T-helper 22 cell (primary cell): Measurements from ENCODE around the gene GTF2IRD2.
A peak's percentile ranks its signal among the peaks of the same experiment; 100 is the strongest.
"Not testable (repeated sequence)": the region's sequence is repeated elsewhere in the genome, so short reads cannot be mapped to it uniquely, and the experiment has no call there.

Experiments
- DNase-seq: peaks from one replicate; pipeline ENCODE4 v3.0.0-alpha.2; 2020; ENCODE audit warnings: low read depth

GTF2IRD2 gene

DNA sequence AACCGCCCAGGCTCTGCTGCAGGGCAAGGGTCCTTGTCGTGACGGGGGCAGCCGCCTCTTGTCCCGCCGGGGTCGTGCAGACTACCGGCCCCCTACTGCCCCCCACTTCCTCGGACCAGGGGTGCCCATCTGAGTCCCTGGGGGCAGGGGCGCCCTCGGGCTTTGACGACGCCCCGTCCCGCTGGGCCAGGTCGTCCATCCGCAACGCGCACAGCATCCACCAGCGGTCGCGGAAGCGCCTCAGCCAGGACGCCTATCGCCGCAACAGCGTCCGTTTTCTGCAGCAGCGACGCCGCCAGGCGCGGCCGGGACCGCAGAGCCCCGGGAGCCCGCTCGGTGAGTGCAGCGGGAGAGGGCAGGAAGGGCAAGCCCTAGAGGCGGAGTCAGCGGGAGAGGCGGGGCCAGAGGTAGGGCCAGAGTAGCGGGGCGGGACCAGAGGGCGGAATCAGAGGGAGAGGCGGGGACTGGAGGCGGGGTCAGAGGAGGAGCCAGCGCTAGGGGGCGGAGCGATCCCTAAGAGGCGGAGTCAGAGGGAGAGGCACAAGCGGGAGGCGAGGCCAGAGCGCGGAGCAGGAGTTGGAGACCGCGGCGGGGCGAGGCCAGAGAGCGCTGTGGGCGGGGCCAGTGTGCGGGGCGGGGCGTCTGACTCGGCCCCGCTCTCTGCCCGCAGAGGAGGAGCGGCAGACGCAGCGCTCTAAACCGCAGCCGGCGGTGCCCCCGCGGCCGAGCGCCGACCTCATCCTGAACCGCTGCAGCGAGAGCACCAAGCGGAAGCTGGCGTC lies 62.8 kb downstream of the GTF2IRD2 start:
- peak; percentile 88 for DNase-seq

DNA sequence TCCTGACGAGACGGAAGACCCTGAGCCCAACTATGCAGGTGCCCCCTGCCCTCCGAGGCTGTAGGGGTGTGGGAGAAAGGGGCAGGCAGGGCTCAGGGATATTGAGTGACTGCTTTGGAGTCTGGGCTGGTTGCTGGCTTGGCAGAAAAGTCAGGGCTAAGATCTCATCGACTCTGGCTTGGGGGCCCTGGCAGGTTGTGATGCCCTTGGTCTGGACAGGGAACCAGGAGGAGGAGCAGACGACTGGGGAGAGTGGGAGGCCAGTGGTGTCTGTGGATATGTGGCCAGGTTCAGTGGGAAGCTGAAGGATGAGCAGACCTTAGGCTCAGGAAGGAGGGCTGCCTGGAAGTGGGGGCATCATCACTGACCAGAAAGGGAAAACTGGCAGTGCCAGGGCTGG lies 67.8 kb downstream of the GTF2IRD2 start:
- not testable (repeated sequence) for DNase-seq

DNA sequence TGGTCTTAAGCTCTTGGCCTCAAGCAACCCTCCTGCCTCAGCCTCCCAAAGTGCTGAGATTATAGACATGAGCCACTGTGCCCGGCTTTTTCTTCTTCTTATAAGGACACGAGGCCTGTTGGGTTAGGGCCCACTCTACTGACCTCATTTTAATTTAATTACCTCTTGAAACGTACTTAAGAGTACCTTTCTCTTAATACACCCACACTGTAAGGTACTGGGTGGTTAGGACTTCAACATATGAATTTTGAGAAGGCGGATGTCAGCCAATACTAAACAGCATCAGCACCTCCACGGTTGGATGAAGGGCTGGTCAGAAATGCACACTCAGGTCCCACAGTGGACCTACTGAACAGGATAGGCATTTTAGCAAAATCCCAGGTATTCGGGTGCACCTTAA lies 69.7 kb downstream of the GTF2IRD2 start:
- DNase-seq, result not testable (repeated sequence)

DNA sequence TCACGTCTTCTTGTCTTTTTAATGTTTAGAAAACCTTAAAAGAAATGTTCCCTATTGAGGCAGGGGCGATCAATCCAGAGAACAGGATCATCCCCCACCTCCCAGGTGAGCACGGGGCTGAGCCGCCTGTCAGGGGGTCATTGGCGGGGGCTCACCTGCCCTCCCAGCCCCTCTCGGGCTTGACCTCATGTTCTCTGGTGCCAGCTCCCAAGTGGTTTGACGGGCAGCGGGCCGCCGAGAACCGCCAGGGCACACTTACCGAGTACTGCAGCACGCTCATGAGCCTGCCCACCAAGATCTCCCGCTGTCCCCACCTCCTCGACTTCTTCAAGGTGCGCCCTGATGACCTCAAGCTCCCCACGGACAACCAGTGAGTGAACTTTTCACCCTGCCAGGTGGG lies 72.4 kb downstream of the GTF2IRD2 start:
- not testable (repeated sequence) for DNase-seq

DNA sequence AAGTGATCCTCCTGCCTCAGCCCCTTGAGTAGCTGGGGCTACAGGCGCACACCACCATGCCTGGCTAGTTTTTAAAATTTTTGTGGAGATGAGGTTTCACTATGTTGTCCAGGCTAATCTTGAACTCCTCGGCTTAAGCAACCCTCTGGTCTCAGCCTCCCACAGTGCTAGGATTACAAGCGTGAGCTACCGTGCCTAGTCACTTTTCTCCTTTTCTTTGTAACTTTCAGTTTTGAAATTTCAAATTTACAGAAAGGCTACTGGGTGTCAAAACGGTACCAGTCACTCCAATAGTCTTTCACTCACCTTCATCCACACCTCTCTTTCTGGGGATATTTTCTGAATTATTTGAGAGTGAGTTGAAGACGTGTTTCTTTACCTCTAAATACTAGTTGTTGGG lies 76.3 kb downstream of the GTF2IRD2 start:
- DNase-seq, result not testable (repeated sequence)

- DNase-seq, result not testable (repeated sequence)
These were observed 77.3 kb downstream of the GTF2IRD2 start, which contains the start of gene NCF1 for GRCh38 chr7:74773760-74774750. Gene NCF1, plus strand, starts transcription at chr7:74774011. Its CDS starts 21 bp downstream, at chr7:74774032.

GRCh38 chr7:74772093-74772492 lies 79.3 kb downstream of the GTF2IRD2 start:
- not testable (repeated sequence) for DNase-seq

DNA sequence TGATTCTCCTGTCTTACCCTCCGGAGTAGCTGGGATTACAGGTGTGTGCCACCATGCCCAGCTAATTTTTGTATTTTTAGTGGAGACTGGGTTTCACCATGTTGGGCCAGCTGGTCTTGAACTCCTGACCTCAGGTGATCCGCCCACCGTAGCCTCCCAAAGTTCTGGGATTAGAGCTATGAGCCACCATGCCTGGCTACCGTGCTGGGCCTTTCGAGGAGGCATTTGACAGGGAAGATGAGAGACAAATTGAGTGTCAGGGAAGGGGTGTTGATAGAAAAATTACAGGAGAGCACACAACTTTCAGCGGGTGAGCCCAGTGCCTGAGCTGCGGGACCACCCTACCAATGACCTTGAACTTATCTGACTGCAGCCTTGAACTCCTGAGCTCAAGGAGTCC lies 81.3 kb downstream of the GTF2IRD2 start:
- not testable (repeated sequence) for DNase-seq

- not testable (repeated sequence) for DNase-seq
These were observed 84.4 kb downstream of the GTF2IRD2 start for GRCh38 chr7:74766991-74767390.

DNA sequence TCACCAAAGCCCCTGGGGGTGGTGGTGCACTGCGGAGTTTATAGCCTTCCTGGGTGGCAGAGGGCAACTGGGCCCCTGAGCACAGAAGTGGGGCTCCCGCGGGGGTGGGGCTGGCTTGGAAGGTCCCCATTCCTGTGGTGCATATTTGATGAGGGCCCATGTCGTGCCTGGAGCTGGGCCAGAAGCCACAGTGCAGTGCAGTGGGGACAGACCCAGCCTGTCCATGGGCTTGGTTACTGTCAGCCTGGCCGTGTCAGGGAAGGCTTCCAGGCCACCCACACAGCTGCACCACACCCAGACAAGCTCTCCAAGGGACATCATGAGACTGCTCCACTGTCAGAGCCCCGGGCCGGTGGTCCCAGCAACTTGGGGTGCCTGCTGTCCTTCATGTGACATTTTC lies 84.9 kb downstream of the GTF2IRD2 start:
- not testable (repeated sequence) for DNase-seq

- not testable (repeated sequence) for DNase-seq
These were observed 86.0 kb downstream of the GTF2IRD2 start for GRCh38 chr7:74765205-74765918.

GRCh38 chr7:74758982-74759381 lies 92.4 kb downstream of the GTF2IRD2 start:
- DNase-seq, result not testable (repeated sequence)

DNA sequence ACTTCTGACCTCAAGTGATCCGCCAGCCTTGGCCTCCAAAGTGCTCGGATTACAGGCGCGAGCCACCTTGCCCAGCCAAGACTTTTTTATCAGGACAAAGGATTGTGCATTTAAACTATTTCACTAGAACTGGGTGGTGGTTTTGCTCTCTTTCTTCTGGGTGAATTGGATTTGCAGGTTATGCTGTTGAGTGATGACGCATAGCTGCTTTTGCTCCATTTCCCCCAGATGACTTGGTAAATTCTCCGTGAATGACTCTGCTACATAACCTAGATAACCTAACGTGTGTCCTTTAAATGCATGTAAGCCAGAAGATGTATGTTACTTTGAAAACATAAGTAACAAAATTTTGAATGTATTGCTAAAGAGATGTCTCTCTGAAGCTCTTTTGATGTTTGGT lies 93.1 kb downstream of the GTF2IRD2 start:
- not testable (repeated sequence) for DNase-seq

DNA sequence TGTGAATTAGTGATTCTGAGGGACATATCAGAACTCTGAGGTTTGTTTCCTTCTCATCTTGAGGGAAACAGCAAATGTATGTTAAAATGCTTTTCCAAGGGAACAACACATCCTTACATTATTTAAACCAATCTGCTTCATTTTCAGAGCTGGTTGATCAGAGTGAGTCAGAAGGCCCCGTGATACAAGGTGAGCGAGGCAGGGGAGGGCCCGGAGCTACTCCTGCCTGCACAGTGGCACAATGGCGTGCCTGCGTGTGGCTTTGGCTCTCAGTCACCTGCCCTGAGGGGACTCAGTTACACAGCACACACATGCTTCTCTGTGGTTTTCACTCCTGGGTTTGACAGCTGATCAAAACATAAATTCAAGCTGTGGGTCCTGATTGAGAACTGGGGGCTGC lies 94.7 kb downstream of the GTF2IRD2 start:
- DNase-seq, result not testable (repeated sequence)

DNA sequence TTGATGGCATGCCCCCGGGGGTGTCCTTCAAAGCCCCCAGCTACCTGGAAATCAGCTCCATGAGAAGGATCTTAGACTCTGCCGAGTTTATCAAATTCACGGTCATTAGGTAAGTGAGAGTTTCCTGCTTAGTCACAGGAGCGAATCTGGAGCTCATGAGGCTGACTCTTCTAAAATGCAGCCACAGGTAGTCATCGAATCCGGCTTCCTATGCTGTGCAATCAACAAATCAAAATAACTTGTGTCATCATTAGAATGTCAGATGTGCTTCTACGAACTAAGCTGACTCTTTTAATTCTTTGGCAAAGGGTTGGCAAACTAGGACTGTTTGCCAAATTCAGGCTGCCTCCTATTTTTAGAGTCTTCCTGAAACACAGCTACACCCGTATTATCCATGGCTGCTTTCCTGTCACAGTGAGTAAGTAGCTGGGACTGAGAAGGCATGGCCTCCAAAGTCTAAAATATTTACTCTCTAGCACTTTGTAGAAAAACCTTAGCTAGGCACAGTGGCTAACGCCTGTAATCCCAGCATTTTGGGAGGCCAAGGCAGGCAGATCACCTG lies 97.4 kb downstream of the GTF2IRD2 start:
- DNase-seq, result not testable (repeated sequence)
